Mesendoderm (in vitro differentiated cells): Measurements from ENCODE around the gene WEE2.
"Not testable (repeated sequence)": the region's sequence is repeated elsewhere in the genome, so short reads cannot be mapped to it uniquely, and the experiment has no call there.

ENCODE experiments used
- DNase-seq: peaks from one replicate; pipeline ENCODE4 v3.0.0; 2013
- H2AK5ac ChIP-seq: 2 replicates; pipeline ENCODE4 v1.6.1; 2013; ENCODE audit warnings: low read length, inconsistent platforms
- H2BK120ac ChIP-seq: 2 replicates; pipeline ENCODE4 v1.6.1; 2013; ENCODE audit warnings: low read depth, mild to moderate bottlenecking, low read length, moderate library complexity, mixed read lengths
- H2BK15ac ChIP-seq: replicated peaks from 2 replicates; pipeline ENCODE4 v1.6.1; 2013; ENCODE audit warnings: low read depth, mild to moderate bottlenecking, moderate library complexity
- H2BK5ac ChIP-seq: 2 replicates; pipeline ENCODE4 v1.6.1; 2013; ENCODE audit warnings: low read length, inconsistent platforms
- H3K18ac ChIP-seq: 2 replicates; pipeline ENCODE4 v1.6.1; 2013; ENCODE audit warnings: mild to moderate bottlenecking, low read length, mixed read lengths
- H3K23ac ChIP-seq: one replicate; pipeline ENCODE4 v1.6.1; 2013; ENCODE audit warnings: low read length
- H3K27ac ChIP-seq: 2 replicates; pipeline ENCODE4 v1.5.1; 2013; ENCODE audit warnings: low read depth, mild to moderate bottlenecking, inconsistent platforms, low read length, moderate library complexity
- H3K27me3 ChIP-seq: 2 replicates; pipeline ENCODE4 v1.6.1; 2013; ENCODE audit warnings: low read length, control low read depth, mild to moderate bottlenecking, inconsistent platforms; ENCODE audit not compliant: insufficient read depth, poor library complexity
- H3K36me3 ChIP-seq: 2 replicates; pipeline ENCODE4 v1.6.1; 2013; ENCODE audit warnings: low read length, inconsistent platforms; ENCODE audit not compliant: control insufficient read depth, insufficient read depth
- H3K4ac ChIP-seq: one replicate; pipeline ENCODE4 v1.6.1; 2013; ENCODE audit warnings: low read depth, mild to moderate bottlenecking, low read length, moderate library complexity
- H3K4me1 ChIP-seq: 2 replicates; pipeline ENCODE4 v1.6.1; 2013; ENCODE audit warnings: low read depth, low read length, inconsistent platforms; ENCODE audit not compliant: control insufficient read depth
- H3K4me2 ChIP-seq: 2 replicates; pipeline ENCODE4 v1.6.1; 2013; ENCODE audit warnings: low read length
- H3K4me3 ChIP-seq: 2 replicates; pipeline ENCODE4 v1.5.1; 2013; ENCODE audit warnings: mild to moderate bottlenecking, low read length
- H3K56ac ChIP-seq: one replicate; pipeline ENCODE4 v1.6.1; 2013; ENCODE audit warnings: low read length
- H3K79me1 ChIP-seq: 2 replicates; pipeline ENCODE4 v1.6.1; 2013; ENCODE audit warnings: low read length, inconsistent platforms
- H3K79me2 ChIP-seq: 2 replicates; pipeline ENCODE4 v1.6.1; 2013; ENCODE audit warnings: mild to moderate bottlenecking, low read length; ENCODE audit not compliant: control insufficient read depth, insufficient read depth
- H3K9ac ChIP-seq: 2 replicates; pipeline ENCODE4 v1.6.1; 2013; ENCODE audit warnings: low read length, inconsistent platforms
- H4K5ac ChIP-seq: one replicate; pipeline ENCODE4 v1.6.1; 2013; ENCODE audit warnings: low read length
- H4K8ac ChIP-seq: one replicate; pipeline ENCODE4 v1.6.1; 2013; ENCODE audit warnings: low read depth, mild to moderate bottlenecking, control low read depth, low read length, moderate library complexity
- WGBS: extraction: QIAGEN DNeasy Blood & Tissue Kit; methylation state at CpG from one replicate; pipeline ENCODE4 v1.1.7; 2013; ENCODE audit warnings: low lambda C conversion rate, missing lambda C conversion rate; ENCODE audit not compliant: insufficient coverage; ENCODE audit errors: extremely low coverage; 5-methylcytosine and 5-hydroxymethylcytosine counted together

Gene WEE2

DNA sequence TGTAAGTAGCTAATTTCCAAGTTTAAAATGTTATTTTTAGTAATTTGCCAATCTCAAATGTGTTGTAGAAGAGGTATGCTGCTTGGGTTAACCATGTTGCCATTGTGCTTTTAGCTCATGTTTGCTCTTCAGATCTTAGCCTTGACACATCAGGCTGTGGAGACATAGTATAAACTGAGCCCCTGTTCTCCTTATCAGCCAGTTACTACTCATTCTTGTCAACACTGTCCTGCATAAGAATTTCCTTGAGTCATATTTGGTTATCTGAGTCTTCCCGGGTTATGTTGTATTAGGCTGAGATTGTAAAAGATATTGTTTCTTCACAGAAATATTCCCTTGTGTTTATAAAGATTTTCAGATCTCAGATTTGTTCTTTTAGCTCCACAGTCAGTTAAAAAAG, 34.1 kb downstream of the WEE2 start:
- H3K56ac ChIP-seq = no peak overlapping the region
- no peak overlapping the region for H2BK5ac ChIP-seq
- H4K8ac ChIP-seq = no peak overlapping the region
- H3K4me1 ChIP-seq = peaks cover 3% of the 10 kb centered on the region
- no peak overlapping the region for H3K23ac ChIP-seq
- peaks cover 3% of the 10 kb centered on the region for H3K79me1 ChIP-seq
- H3K4me2 ChIP-seq = no peak overlapping the region
- no peak overlapping the region for H4K5ac ChIP-seq
- peaks cover 6% of the 10 kb centered on the region for H3K36me3 ChIP-seq
- H2AK5ac ChIP-seq = no peak overlapping the region
- DNase-seq = no peak
- H3K9ac ChIP-seq = no peak overlapping the region
- H3K79me2 ChIP-seq = peaks cover 27% of the 10 kb centered on the region
- H2BK15ac ChIP-seq = no peak overlapping the region
- no peak overlapping the region for H2BK120ac ChIP-seq
- no CpG with 5 or more reads among the region's 1 CpG for WGBS
- no peak overlapping the region for H3K18ac ChIP-seq
- H3K4ac ChIP-seq = no peak overlapping the region
- no peaks in the 10 kb centered on the region for H3K27me3 ChIP-seq
- H3K4me3 ChIP-seq = no peak overlapping the region
- no peak overlapping the region for H3K27ac ChIP-seq

DNA sequence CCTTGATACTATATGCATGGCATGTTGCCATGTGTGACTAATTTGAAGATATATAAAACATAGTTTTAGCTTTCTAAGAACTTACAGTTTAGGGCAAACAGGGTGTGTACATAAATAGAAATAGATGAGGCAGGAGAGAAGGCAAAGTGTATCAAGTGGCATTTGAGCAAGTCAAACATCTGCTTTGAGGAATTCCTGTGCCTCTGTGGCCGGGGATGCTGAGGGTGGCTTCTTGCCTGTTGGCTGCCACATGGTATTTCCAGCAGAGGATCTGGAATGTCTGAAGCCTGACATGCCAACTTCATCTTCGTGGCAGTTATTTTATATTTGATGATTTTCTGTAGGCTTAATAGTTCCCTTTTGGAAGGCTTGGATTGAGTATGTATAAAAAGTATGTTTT, 36.0 kb downstream of the WEE2 start:
- no peak overlapping the region for H2BK5ac ChIP-seq
- peaks cover 7% of the 10 kb centered on the region for H3K36me3 ChIP-seq
- peaks cover 3% of the 10 kb centered on the region for H3K79me1 ChIP-seq

DNA sequence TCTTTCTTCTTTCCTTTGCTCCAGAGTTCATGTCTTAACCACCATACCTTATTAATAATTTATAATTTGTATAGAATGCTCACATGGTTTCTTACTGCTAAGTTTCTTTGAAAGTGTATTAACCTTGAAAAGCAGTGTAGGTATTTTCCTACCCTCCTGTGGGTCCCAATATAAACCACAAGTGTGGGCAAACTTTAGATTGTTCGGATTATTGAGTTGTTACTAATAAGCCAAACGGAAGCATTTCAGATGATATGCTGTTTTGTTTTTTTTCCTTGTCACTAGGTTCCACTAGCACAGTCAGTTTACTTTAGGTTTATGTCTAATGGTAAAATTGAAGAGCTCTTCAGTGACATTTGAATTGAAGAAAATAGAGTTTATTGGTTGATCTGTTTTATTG, 40.2 kb downstream of the WEE2 start:
- no peak overlapping the region for H2BK120ac ChIP-seq
- H3K4me2 ChIP-seq = no peak overlapping the region
- H3K23ac ChIP-seq = no peak overlapping the region
- H3K56ac ChIP-seq = no peak overlapping the region
- H3K79me2 ChIP-seq = no peaks in the 10 kb centered on the region
- no peak overlapping the region for H2BK15ac ChIP-seq
- H2BK5ac ChIP-seq = no peak overlapping the region
- H3K4ac ChIP-seq = no peak overlapping the region
- no peak overlapping the region for H3K18ac ChIP-seq
- WGBS = no CpG with 5 or more reads among the region's 2 CpGs
- H3K9ac ChIP-seq = no peak overlapping the region
- H3K4me3 ChIP-seq = no peak overlapping the region
- H4K5ac ChIP-seq = no peak overlapping the region
- no peak for DNase-seq
- H3K4me1 ChIP-seq = no peaks in the 10 kb centered on the region
- H4K8ac ChIP-seq = no peak overlapping the region
- H3K27me3 ChIP-seq = no peaks in the 10 kb centered on the region
- H3K36me3 ChIP-seq = peaks cover 15% of the 10 kb centered on the region
- H3K27ac ChIP-seq = no peak overlapping the region
- no peak overlapping the region for H2AK5ac ChIP-seq
- H3K79me1 ChIP-seq = no peaks in the 10 kb centered on the region

More for the DNA sequence above, 36.0 kb downstream of the WEE2 start:
- Histone ChIP-seq H3K56ac (no peak overlapping the region), H3K4me1 (peaks cover 3% of the 10 kb centered on the region), H3K9ac (no peak overlapping the region), H3K4me2 (no peak overlapping the region), H3K27ac (no peak overlapping the region), H3K4me3 (no peak overlapping the region), H3K27me3 (no peaks in the 10 kb centered on the region), H2BK120ac (no peak overlapping the region), H4K8ac (no peak overlapping the region), H3K18ac (no peak overlapping the region), H3K4ac (no peak overlapping the region), H2AK5ac (no peak overlapping the region), H2BK15ac (no peak overlapping the region), H3K79me2 (peaks cover 19% of the 10 kb centered on the region), H3K23ac (no peak overlapping the region), H4K5ac (no peak overlapping the region)
- no CpG with 5 or more reads among the region's 2 CpGs for WGBS
- no peak for DNase-seq

DNA sequence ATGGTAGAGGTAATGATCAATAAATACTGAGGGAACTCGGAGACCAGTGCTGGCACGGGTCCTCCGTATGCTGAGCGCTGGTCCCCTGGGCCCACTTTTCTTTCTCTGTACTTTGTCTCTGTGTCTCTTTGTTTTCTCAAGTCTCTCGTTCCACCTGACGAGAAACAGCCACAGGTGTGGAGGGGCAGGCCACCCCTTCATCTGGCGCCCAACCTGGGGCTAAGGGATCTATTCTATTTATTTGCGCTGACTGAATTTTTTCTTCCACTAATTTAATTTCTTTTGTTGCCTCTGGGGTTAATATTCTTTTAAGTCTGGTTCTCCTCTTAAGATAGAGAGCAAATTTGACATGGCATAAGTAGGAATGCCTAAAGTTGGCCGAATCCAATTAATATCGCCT, 43.8 kb downstream of the WEE2 start:
- not testable (repeated sequence) for H3K56ac ChIP-seq, H3K9ac ChIP-seq, H2BK5ac ChIP-seq, H3K4me3 ChIP-seq, H4K8ac ChIP-seq, H3K4me2 ChIP-seq, H3K4me1 ChIP-seq, H3K79me1 ChIP-seq, H3K23ac ChIP-seq, H3K27me3 ChIP-seq, H4K5ac ChIP-seq, H3K4ac ChIP-seq, H2BK15ac ChIP-seq, H3K79me2 ChIP-seq, H3K27ac ChIP-seq, H2AK5ac ChIP-seq, H3K18ac ChIP-seq, H2BK120ac ChIP-seq
- no CpG with 5 or more reads among the region's 10 CpGs for WGBS
- peaks cover 11% of the 10 kb centered on the region for H3K36me3 ChIP-seq
- DNase-seq = peak; percentile 61

DNA sequence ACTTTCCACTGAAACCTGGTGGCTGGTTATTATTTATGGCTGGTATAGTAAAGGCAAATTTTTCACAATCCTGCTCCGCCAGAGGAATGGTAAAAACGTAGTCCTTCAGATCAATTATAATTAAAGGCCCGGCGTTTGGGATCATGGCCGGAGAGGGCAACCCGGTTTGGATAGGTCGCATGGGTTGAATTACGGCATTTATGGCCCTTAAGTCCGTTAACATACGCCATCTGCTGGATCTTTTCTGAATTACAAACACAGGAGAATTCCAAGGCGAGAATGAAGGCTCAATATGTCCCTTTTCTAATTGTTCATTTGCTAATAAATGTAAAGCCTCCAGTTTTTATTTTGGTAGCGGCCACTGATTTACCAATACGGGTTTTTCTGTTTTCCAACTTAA, 44.5 kb downstream of the WEE2 start:
- Histone ChIP-seq H2AK5ac (no peak overlapping the region), H3K4ac (no peak overlapping the region), H3K27ac (no peak overlapping the region), H4K8ac (no peak overlapping the region), H3K9ac (no peak overlapping the region), H3K4me2 (no peak overlapping the region), H3K36me3 (peaks cover 11% of the 10 kb centered on the region), H3K23ac (no peak overlapping the region), H2BK15ac (no peak overlapping the region), H2BK5ac (no peak overlapping the region), H3K56ac (no peak overlapping the region), H3K79me2 (no peaks in the 10 kb centered on the region), H3K4me3 (no peak overlapping the region), H4K5ac (no peak overlapping the region), H3K4me1 (no peaks in the 10 kb centered on the region), H3K79me1 (peaks cover 2% of the 10 kb centered on the region), H3K18ac (no peak overlapping the region), H3K27me3 (no peaks in the 10 kb centered on the region), H2BK120ac (no peak overlapping the region)
- DNase-seq = peak; percentile 49
- no CpG with 5 or more reads among the region's 13 CpGs for WGBS

DNA sequence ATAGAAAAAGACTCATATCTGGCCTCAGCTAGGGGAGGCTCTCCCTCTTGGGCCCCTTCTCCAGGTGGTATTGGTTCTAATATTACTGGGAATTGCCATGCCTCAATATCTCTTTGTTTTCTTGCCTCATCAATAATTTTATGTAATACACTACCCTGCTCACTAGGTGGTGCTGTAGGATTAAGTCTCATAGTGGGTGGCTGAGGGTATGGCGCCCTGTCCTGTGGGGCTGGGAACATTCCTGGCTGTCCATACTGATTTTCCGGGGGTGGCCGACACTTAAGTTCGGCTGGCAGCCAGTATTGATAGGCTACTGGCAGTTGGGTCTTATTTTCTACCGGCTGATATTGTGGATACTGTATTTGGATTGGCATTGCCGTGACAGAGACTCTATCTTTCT, 46.8 kb downstream of the WEE2 start:
- no peaks in the 10 kb centered on the region for H3K79me2 ChIP-seq
- H2BK15ac ChIP-seq = no peak overlapping the region
- no peak overlapping the region for H3K4me3 ChIP-seq
- H3K4me1 ChIP-seq = no peaks in the 10 kb centered on the region
- WGBS = no CpG with 5 or more reads among the region's 6 CpGs
- H3K36me3 ChIP-seq = peaks cover 7% of the 10 kb centered on the region
- H3K27me3 ChIP-seq = no peaks in the 10 kb centered on the region
- H3K4me2 ChIP-seq = no peak overlapping the region
- peak; percentile 70 for DNase-seq
- peaks cover 2% of the 10 kb centered on the region for H3K79me1 ChIP-seq
- no peak overlapping the region for H4K5ac ChIP-seq
- H2BK5ac ChIP-seq = no peak overlapping the region
- no peak overlapping the region for H3K4ac ChIP-seq
- no peak overlapping the region for H3K9ac ChIP-seq
- no peak overlapping the region for H2AK5ac ChIP-seq
- no peak overlapping the region for H3K27ac ChIP-seq
- H3K23ac ChIP-seq = no peak overlapping the region
- no peak overlapping the region for H3K18ac ChIP-seq
- H4K8ac ChIP-seq = no peak overlapping the region
- no peak overlapping the region for H2BK120ac ChIP-seq
- H3K56ac ChIP-seq = no peak overlapping the region
